Fibroblast of lung (primary cell): Measurements from ENCODE around the gene C6orf47. TPM values are rescaled to one million over a fixed set of nuclear protein-coding genes. Genes with fewer than 3 reads are reported as not detected.

Experiments used
- DNase-seq, 2 donors: peaks; one replicate each; pipeline versions ENCODE4 v3.0.0 to v3.0.0-alpha.2; 2010; ENCODE audit warnings: low read depth in 2 of 2
- H2AFZ ChIP-seq: 2 replicates; pipeline ENCODE4 v1.5.1; 2012; ENCODE audit warnings: low read length, control low read depth, inconsistent platforms
- H3K27ac ChIP-seq: 2 replicates; pipeline ENCODE4 v1.5.1; 2011; ENCODE audit warnings: low read length, control low read depth; ENCODE audit not compliant: insufficient read depth
- H3K27me3 ChIP-seq: 2 replicates; pipeline ENCODE4 v1.5.1; 2011; ENCODE audit warnings: mild to moderate bottlenecking, low read length; ENCODE audit not compliant: control insufficient read depth, insufficient read depth
- H3K36me3 ChIP-seq: 2 replicates; pipeline ENCODE4 v1.5.1; 2011; ENCODE audit warnings: low read length; ENCODE audit not compliant: control insufficient read depth, insufficient read depth
- H3K4me1 ChIP-seq: 2 replicates; pipeline ENCODE4 v1.5.1; 2011; ENCODE audit warnings: low read length; ENCODE audit not compliant: control insufficient read depth, insufficient read depth; ENCODE audit errors: extremely low read depth
- H3K4me2 ChIP-seq: 2 replicates; pipeline ENCODE4 v1.5.1; 2011; ENCODE audit warnings: low read length, control low read depth; ENCODE audit not compliant: insufficient read depth; ENCODE audit errors: extremely low read depth
- H3K4me3 ChIP-seq, 4 experiments: fragments of 200-600 bp in 1 of 4; sonication (generic) in 1 of 4; replicated peaks in 1 of 4; 2 replicates each; pipeline ENCODE4 v1.5.1; 2011 to 2016; ENCODE audit warnings: low read length in 4 of 4, low read depth in 3 of 4, mild to moderate bottlenecking in 3 of 4, control low read depth in 2 of 4, inconsistent platforms in 1 of 4, mixed read lengths in 1 of 4; ENCODE audit not compliant: insufficient read depth in 1 of 4; ENCODE audit errors: control extremely low read depth in 1 of 4
- H3K79me2 ChIP-seq: 2 replicates; pipeline ENCODE4 v1.5.1; 2012; ENCODE audit warnings: mild to moderate bottlenecking, low read length, inconsistent platforms; ENCODE audit not compliant: control insufficient read depth, insufficient read depth
- H3K9ac ChIP-seq: 2 replicates; pipeline ENCODE4 v1.5.1; 2011; ENCODE audit warnings: mild to moderate bottlenecking, low read length, control low read depth; ENCODE audit not compliant: insufficient read depth
- H3K9me3 ChIP-seq: 2 replicates; pipeline ENCODE4 v1.5.1; 2012; ENCODE audit warnings: low read depth, low read length; ENCODE audit not compliant: control insufficient read depth, insufficient read depth
- H4K20me1 ChIP-seq: 2 replicates; pipeline ENCODE4 v1.5.1; 2011; ENCODE audit warnings: low read length; ENCODE audit not compliant: control insufficient read depth, insufficient read depth; ENCODE audit errors: extremely low read depth
- CTCF ChIP-seq, 2 donors: IDR thresholded peaks in 1 of 2; conservative IDR thresholded peaks in 1 of 2; 1 replicate in 1 of 2; 2 replicates in 1 of 2; pipeline ENCODE4 v1.5.1; 2011 to 2012; ENCODE audit warnings: low read length in 2 of 2, control low read depth in 1 of 2, inconsistent platforms in 1 of 2, low read depth in 1 of 2, mild to moderate bottlenecking in 1 of 2
- EZH2 ChIP-seq: IDR thresholded peaks from 2 replicates; pipeline ENCODE4 v1.5.1; 2012; ENCODE audit warnings: low read length, control low read depth, mild to moderate bottlenecking; ENCODE audit errors: missing control alignments
- polyA plus RNA-seq, 2 donors: library from polyadenylated mRNA; depleted of rRNA in 1 of 2; stranded (reverse) in 1 of 2; unstranded in 1 of 2; fragments of >200 nt; gene quantifications; 2 replicates each; pipeline ENCODE4 v1.2.1, GENCODE V29; 2011 to 2012; ENCODE audit warnings: missing spikeins in 1 of 2
- total RNA-seq: library from RNA; depleted of rRNA; stranded (reverse); fragments of >200 nt; gene quantifications from 2 replicates; pipeline ENCODE4 v1.2.1, GENCODE V29; 2014

The C6orf47 gene
- total and polyA plus RNA-seq, 2 donors (not counting 1 experiment from before 2014, with no cell fraction given): 7.9 to 20.6 TPM

GRCh38 chr6:31700740-31701401, 40.3 kb upstream of the C6orf47 start:
- peaks cover 22% of the 10 kb centered on the region for H3K79me2 ChIP-seq
- no peak overlapping the region for H3K9ac ChIP-seq
- TF ChIP-seq EZH2 (no peak), CTCF (conservative IDR thresholded peaks at IDR 0.05 in 1 of 2, IDR thresholded peaks at IDR 0.05 in 1 of 2; ENCODE audit: low read depth in 1 of 2, low read length in 2 of 2) (no peak)

DNA sequence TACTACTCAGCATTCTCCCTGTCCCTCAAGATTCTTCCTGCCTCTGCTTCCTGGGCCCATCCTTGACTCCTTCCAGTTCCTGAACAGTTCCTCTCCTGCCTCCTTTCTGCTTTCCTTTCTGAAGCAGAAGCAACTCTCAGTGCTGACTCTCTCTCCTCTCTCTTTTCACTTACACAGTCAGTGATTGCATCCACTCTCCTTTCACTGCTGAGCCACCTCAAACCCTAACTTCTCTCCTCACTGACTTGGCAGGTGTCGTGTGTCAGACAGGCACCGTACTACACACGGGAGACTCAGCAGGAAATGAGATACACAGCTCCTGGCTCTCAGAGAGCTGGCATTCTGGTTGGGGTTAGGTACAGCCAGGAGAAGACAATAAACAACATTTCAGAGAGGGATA, 37.0 kb upstream of the C6orf47 start:
- H3K27ac ChIP-seq: no peak overlapping the region

More at GRCh38 chr6:31700740-31701401, 40.3 kb upstream of the C6orf47 start:
- H3K27me3 ChIP-seq: no peaks in the 10 kb centered on the region
- no peak overlapping the region for H3K27ac ChIP-seq
- no peak overlapping the region for H2AFZ ChIP-seq
- H3K4me1 ChIP-seq: peaks cover 8% of the 10 kb centered on the region
- no peaks in the 10 kb centered on the region for H3K36me3 ChIP-seq
- no peaks in the 10 kb centered on the region for H3K9me3 ChIP-seq
- no peaks in the 10 kb centered on the region for H4K20me1 ChIP-seq
- no peak overlapping the region for H3K4me2 ChIP-seq
- H3K4me3 ChIP-seq: peak overlapping the region in 1 of 4 experiments; percentile 10
- DNase-seq: no peak

DNA sequence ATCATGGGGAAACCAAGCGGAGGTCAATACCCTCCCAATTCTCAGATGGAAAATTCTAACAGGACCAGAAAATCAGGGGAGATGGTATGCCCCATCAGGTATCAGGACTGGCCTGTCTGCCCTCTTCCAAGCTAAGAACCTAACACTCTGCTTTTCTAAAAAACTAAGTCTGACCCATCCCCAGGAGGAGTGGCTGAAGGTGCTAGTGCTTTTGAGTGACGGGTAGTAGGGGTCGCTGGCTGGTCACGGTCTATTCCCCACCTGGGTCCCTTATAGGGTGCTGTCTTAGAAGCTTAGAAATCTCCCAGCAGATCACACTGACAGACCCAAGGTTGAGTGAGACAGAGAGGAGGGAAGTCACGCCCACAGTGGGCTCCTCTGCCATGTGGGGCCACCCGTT, 33.0 kb upstream of the C6orf47 start:
- Histone ChIP-seq H3K4me1 (no peaks in the 10 kb centered on the region), H3K9ac (no peak overlapping the region), H3K27me3 (no peaks in the 10 kb centered on the region), H3K4me2 (no peak overlapping the region), H3K36me3 (peaks cover 21% of the 10 kb centered on the region), H3K27ac (no peak overlapping the region), H3K9me3 (no peaks in the 10 kb centered on the region), H2AFZ (no peak overlapping the region), H3K79me2 (no peaks in the 10 kb centered on the region), H4K20me1 (no peaks in the 10 kb centered on the region), H3K4me3 (no peak overlapping the region)
- no peak for TF ChIP-seq EZH2
- no peak for TF ChIP-seq CTCF (conservative IDR thresholded peaks at IDR 0.05 in 1 of 2, IDR thresholded peaks at IDR 0.05 in 1 of 2; ENCODE audit: low read depth in 1 of 2, low read length in 2 of 2)
- DNase-seq: no peak

More for the DNA sequence above, 37.0 kb upstream of the C6orf47 start:
- no peak overlapping the region for H3K4me3 ChIP-seq
- no peak for TF ChIP-seq EZH2
- no peak for TF ChIP-seq CTCF (conservative IDR thresholded peaks at IDR 0.05 in 1 of 2, IDR thresholded peaks at IDR 0.05 in 1 of 2; ENCODE audit: low read depth in 1 of 2, low read length in 2 of 2)
- no peak overlapping the region for H3K4me2 ChIP-seq
- no peaks in the 10 kb centered on the region for H3K27me3 ChIP-seq
- no peaks in the 10 kb centered on the region for H4K20me1 ChIP-seq
- H3K9me3 ChIP-seq: no peaks in the 10 kb centered on the region
- peaks cover 19% of the 10 kb centered on the region for H3K79me2 ChIP-seq
- peaks cover 8% of the 10 kb centered on the region for H3K4me1 ChIP-seq
- peaks cover 10% of the 10 kb centered on the region for H3K36me3 ChIP-seq
- H2AFZ ChIP-seq: no peak overlapping the region
- DNase-seq: no peak
- H3K9ac ChIP-seq: no peak overlapping the region
